ENCODE data around the gene SLC16A13. TPM values are rescaled to one million over a fixed set of nuclear protein-coding genes. Genes with fewer than 3 reads are reported as not detected.
A peak's percentile ranks its signal among the peaks of the same experiment; 100 is the strongest.

SLC16A13 gene
- total RNA-seq, 1 experiment from 2014 or later, result 3.7 TPM

GRCh38 chr17:7023576-7024401, 12.0 kb upstream of the SLC16A13 start:
- no peak for DNase-seq (ENCODE audit: low read depth)
- in situ Hi-C loops (cut with HindIII; ENCODE audit: low pct_unique_long_range_greater_than_20kb, low sequenced_read_pairs), result no loop called here

- no peak for DNase-seq (ENCODE audit: low read depth)
- in situ Hi-C loops (cut with HindIII; ENCODE audit: low pct_unique_long_range_greater_than_20kb, low sequenced_read_pairs), result no loop called here
Observed at GRCh38 chr17:7024402-7024785, 11.4 kb upstream of the SLC16A13 start.

GRCh38 chr17:7025245-7025644, 10.6 kb upstream of the SLC16A13 start:
- in situ Hi-C loops (cut with HindIII; ENCODE audit: low pct_unique_long_range_greater_than_20kb, low sequenced_read_pairs), result no loop called here
- peak; percentile 28 for DNase-seq (ENCODE audit: low read depth)

GRCh38 chr17:7026471-7027115, 9.2 kb upstream of the SLC16A13 start:
- in situ Hi-C loops (cut with HindIII; ENCODE audit: low pct_unique_long_range_greater_than_20kb, low sequenced_read_pairs), result no loop called here
- no peak for DNase-seq (ENCODE audit: low read depth)

- in situ Hi-C loops (cut with HindIII; ENCODE audit: low pct_unique_long_range_greater_than_20kb, low sequenced_read_pairs), result no loop called here
- no peak for DNase-seq (ENCODE audit: low read depth)
Observed at GRCh38 chr17:7027335-7027734, 8.5 kb upstream of the SLC16A13 start.

- DNase-seq (ENCODE audit: low read depth), result no peak
- in situ Hi-C loops (cut with HindIII; ENCODE audit: low pct_unique_long_range_greater_than_20kb, low sequenced_read_pairs), result no loop called here
Observed at GRCh38 chr17:7029096-7029495, 6.7 kb upstream of the SLC16A13 start.

GRCh38 chr17:7029659-7030058, 6.2 kb upstream of the SLC16A13 start:
- in situ Hi-C loops (cut with HindIII; ENCODE audit: low pct_unique_long_range_greater_than_20kb, low sequenced_read_pairs), result no loop called here
- no peak for DNase-seq (ENCODE audit: low read depth)

GRCh38 chr17:7034955-7035590, 742 bp upstream of the SLC16A13 start:
- in situ Hi-C loops (cut with HindIII; ENCODE audit: low pct_unique_long_range_greater_than_20kb, low sequenced_read_pairs), result no loop called here
- no peak for DNase-seq (ENCODE audit: low read depth)

GRCh38 chr17:7038025-7038862, 2.4 kb downstream of the SLC16A13 start:
- DNase-seq (ENCODE audit: low read depth), result no peak
- in situ Hi-C loops (cut with HindIII; ENCODE audit: low pct_unique_long_range_greater_than_20kb, low sequenced_read_pairs), result no loop called here

GRCh38 chr17:7039832-7040231, 4.0 kb downstream of the SLC16A13 start:
- in situ Hi-C loops (cut with HindIII; ENCODE audit: low pct_unique_long_range_greater_than_20kb, low sequenced_read_pairs), result no loop called here
- no peak for DNase-seq (ENCODE audit: low read depth)

GRCh38 chr17:7041607-7042500, 6.0 kb downstream of the SLC16A13 start:
- DNase-seq (ENCODE audit: low read depth), result no peak
- in situ Hi-C loops (cut with HindIII; ENCODE audit: low pct_unique_long_range_greater_than_20kb, low sequenced_read_pairs), result no loop called here

- in situ Hi-C loops (cut with HindIII; ENCODE audit: low pct_unique_long_range_greater_than_20kb, low sequenced_read_pairs), result no loop called here
- DNase-seq (ENCODE audit: low read depth), result no peak
Observed at GRCh38 chr17:7042501-7043181, 6.8 kb downstream of the SLC16A13 start.

GRCh38 chr17:7043182-7043496, 7.3 kb downstream of the SLC16A13 start:
- in situ Hi-C loops (cut with HindIII; ENCODE audit: low pct_unique_long_range_greater_than_20kb, low sequenced_read_pairs), result no loop called here

GRCh38 chr17:7043497-7044198, 7.8 kb downstream of the SLC16A13 start, which contains the start of gene SLC16A11:
SLC16A11 (minus strand) TSS chr17:7044092; CDS start chr17:7043513, 579 bp downstream.
- in situ Hi-C loops (cut with HindIII; ENCODE audit: low pct_unique_long_range_greater_than_20kb, low sequenced_read_pairs), result no loop called here

More at GRCh38 chr17:7043182-7043496, 7.3 kb downstream of the SLC16A13 start:
- no peak for DNase-seq (ENCODE audit: low read depth)

GRCh38 chr17:7045492-7046126, 9.8 kb downstream of the SLC16A13 start:
- in situ Hi-C loops (cut with HindIII; ENCODE audit: low pct_unique_long_range_greater_than_20kb, low sequenced_read_pairs), result no loop called here

More at GRCh38 chr17:7043497-7044198, 7.8 kb downstream of the SLC16A13 start, which contains the start of gene SLC16A11:
- DNase-seq (ENCODE audit: low read depth), result no peak

GRCh38 chr17:7046127-7046724, 10.4 kb downstream of the SLC16A13 start:
- no peak for DNase-seq (ENCODE audit: low read depth)
- in situ Hi-C loops (cut with HindIII; ENCODE audit: low pct_unique_long_range_greater_than_20kb, low sequenced_read_pairs), result no loop called here

More at GRCh38 chr17:7045492-7046126, 9.8 kb downstream of the SLC16A13 start:
- peak; percentile 63 for DNase-seq (ENCODE audit: low read depth)
